NCI-H524 (cell line): ENCODE measurements around the gene PRR18.

Source experiments
- DNase-seq, 2 experiments: peaks; one replicate each; lab custom pipeline; 2025; lab: John Stamatoyannopoulos, UW

The PRR18 gene

DNA sequence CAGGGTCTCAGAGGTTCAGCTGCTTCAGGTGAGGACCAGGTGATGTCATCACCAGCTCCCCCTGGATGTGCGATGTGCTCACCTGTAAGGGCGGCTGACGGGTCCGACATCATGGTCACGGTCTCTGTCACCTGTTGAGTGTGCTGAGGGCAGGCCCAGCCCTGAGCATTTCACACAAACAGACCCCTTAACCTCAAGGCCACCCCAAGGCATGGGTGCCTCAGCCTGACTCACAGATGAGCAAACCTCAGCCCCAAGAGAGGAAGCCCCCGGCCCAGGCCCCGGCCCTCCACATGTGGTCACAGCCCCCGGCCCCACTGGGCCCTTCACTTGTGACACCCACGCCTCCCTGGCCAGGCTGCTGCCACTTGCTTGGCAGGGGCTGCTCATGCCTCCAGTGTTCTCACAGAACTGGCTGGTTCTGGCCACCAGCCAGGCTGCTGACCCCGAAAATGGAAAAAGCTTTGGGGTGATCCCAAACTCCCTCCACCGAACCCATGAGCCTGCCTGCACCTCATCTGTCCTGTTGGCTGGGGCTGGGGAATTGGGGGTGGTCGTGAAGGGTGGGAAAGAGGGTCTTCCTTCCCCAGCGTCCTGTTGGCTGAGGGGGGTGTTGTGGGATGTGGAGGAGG, 33.3 kb downstream of the PRR18 start:
- no peak for DNase-seq

DNA sequence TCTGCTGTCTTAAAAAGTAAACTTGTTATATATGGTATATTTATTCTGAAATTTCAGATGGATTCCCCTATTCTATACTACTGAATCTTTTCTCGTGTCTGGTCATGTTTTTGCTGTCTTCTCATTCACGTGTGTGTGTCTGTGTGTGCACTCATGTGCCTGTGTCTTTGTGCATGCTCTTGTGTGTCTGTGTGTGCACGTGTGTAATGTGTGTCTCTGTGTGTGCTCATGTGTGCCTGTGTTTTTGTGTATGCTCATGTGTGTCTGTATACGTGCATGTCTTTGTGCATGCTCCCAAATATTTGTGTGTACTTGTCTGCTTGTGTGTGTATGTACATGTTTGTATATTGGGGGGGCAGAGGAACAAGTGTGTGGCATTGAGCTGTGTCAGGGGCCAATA, 34.0 kb downstream of the PRR18 start:
- DNase-seq, result no peak

DNA sequence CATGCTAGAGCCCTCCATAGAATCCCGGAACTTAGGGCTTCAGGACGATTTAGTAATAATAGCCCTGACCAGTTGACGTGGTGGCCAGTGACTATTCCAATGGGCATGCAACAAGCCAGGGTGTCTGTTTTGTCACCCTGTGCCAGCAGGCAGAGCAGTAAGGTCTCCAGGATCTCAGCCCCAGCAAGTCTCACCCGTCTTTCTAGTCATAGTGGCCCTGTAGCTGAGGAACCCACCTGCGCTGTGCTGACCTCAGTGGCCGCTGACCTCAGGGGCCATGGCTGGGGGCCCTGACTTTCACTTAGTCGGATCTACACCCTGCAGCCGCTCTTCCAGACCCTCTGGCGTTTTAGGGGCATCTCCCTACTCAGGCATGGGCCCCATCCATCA, 36.8 kb downstream of the PRR18 start:
- no peak for DNase-seq

GRCh38 chr6:166270706-166271375, 37.4 kb downstream of the PRR18 start:
- DNase-seq, result no peak

DNA sequence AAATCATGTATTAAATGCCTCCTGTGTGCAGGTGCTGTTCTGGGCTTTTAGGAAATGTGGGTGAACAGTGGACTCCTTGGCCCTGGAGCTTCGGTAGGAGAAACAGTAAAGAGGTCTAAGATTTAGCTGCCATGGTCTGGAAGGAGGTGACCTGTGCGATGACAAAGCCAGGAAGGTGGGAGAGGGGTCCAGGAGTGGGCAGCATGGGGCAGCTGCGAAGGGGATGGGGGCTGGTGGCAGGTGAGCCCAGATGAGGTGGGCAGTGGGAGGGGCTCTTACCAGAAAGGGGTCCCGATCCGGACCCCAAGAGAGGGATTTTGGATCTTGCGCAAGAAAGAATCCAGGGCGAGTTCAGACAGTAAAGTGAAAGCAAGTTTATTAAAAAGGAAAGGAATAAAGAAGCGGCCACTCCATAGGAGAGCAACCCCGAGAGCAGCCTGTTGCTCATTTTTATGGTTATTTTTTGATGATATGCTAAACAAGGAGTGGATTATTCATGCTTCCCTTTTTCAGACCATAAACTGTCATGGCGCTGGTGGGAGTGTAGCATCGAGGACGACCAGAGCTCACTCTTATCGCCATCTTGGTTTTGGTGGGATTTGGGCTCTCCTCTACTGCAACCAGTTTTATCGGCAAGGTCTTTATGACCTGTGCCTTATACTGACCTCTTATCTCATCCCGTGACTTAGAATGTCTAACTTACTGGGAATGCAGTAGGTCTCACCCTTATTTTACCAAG, 38.7 kb downstream of the PRR18 start:
- no peak for DNase-seq

- DNase-seq, result no peak
These were observed 39.8 kb downstream of the PRR18 start for GRCh38 chr6:166268431-166268830.

GRCh38 chr6:166267526-166267925, 40.7 kb downstream of the PRR18 start:
- DNase-seq, result no peak

GRCh38 chr6:166266336-166266735, 41.9 kb downstream of the PRR18 start:
- DNase-seq, result no peak

DNA sequence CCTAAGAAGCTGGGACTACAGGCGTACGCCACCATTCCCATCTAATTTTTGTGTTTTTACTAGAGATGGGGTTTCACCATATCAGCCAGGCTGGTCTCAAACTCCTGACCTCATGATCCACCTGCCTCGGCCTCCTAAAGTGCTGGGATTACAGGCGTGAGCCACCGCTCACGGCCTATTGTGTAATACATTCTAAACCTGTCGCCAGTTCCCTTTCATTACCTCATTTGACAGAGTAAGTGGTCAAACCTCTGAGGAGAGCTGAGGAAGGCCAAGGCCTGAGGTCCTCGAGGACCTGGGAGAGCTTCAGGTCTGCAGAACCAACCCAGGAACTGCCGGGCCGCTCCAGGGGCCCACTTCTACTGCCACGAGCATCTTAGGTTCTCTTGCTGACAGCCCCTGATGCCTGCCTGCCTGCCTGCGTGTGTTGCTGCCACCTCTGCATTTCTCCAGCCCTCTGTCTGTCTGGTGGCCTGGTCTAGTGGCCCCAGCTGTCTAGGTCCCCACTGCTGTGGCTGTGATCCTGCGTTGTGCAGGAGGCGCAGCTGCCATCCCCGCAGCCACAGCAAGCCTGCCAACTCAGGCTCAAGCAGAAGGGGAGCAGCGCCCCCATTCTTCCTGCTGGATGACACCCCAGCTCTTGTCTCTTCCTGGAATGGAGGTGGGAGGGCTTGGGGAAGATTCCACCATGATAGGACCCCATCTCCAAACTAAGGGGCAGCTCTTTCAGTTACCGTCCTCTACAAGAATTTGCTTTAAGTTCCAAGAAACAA, 45.3 kb downstream of the PRR18 start:
- no peak for DNase-seq

DNA sequence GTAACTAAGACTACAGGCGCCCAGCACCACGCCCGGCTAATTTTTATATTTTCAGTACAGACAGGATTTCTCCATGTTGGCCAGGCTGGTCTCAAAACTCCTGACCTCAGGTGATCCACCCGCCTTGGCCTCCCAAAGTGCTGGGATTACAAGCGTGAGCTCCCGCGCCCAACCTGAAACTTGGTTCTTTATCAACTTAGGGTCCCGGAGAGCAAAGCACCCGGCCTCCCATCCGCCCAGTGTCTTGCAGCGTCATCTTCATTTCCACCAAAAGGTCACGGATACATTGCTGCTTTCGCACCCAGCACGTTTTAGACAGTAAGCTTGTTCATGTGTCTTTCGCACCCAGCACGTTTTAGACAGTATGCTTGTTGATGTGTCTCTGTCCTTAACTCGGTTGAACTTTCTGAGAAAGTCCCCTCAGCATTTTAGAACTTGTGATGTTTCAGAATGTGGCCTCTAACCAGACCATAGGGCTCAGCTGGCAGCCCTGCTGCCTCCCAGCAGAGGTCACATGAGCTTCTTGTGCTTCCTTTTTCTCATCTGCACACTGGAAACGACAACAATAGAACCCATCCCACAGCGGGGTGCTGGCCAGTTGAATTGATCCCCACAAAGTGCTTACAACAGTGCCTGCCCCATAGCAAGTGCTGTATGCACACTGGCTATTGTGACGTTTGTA, 48.8 kb downstream of the PRR18 start:
- no peak for DNase-seq

DNA sequence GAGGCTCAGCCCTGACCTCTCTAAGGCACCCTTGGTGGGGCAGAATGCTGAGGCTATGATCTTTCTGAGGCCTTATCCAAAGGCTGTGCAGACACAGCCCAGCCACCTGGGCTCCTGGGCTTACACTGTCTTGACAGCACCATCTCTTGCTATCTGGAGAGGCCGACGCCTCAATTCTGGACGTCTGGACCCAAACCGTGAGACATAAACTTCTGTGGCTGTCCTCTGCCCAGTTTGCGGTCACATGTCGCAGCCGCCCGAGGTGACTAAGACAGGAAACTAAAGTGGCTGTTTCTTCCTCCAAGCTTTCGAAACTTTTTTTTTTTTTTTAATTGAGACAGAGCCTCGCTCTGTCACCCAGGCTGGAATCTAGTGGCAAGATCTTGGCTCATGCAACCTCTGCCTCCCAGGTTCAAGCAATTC, 49.3 kb downstream of the PRR18 start:
- DNase-seq, result no peak

DNA sequence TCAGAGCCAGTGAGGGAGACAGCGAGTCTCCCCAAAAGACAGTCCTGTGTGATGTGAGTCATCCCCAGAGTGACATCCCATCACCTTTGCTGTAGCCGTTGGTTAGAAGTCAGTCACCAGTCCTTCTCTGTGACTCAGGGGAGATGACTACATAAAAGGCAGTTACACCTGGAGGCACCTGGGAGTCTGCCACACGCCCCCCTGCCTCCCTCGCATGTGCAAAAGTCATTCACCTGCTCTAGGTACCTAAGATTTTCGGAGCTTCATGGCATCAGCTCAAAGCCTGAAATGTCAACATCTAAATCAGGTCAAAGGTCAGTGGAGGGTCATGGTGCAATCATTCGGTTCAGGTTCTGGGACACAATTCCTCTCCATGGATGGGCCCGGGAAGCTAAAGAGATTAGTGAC, 50.3 kb downstream of the PRR18 start:
- no peak for DNase-seq
